CD4-positive, alpha-beta T cell treated with Interleukin-2 at 100 ng/mL for 4 hours (primary cell): ENCODE data around the gene DLG1.
"Not testable (repeated sequence)": the region's sequence is repeated elsewhere in the genome, so short reads cannot be mapped to it uniquely, and the experiment has no call there.

ENCODE experiments used
- DNase-seq: peaks from one replicate; pipeline ENCODE4 v3.0.0-alpha.2; 2020; ENCODE audit warnings: low spot score

Gene DLG1

DNA sequence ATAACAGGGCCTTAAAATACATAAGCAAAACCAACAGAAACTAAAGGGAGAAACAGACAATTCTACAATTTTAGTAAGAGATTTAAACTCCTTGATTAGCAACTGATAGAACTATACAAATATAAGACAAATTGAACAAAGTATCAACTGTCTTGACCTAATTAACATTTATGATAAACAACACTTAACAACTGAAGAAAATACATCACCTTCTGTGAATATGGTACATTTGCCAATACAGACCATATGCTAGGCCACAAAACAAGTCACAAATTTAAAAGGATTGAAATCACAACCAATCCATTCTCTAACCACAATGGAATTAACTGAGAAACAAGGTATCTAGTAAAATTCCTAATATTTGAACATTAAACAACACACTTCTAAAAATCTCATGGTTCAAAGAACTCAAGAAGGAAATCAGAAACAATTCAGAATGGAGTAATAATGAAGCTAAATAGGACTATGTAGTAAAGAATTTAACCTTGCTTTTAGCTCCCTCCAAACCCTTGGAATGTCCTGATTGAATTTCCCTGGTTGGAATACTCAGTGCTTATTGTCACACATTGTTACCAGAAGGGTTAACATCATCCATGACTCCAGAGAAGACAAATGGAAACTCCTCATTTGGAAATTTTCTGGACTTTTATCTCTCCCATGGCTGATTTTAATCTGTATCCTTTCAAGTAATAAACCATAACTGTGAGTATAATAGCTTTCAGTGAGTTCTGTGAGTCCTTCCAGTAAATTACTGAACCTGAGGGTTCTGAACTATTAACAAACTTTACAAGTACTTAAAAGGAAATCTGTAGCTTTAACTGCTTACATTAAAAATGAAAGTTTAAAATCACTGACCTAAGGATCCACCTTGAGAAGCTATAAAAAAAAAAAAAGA, 88.8 kb downstream of the DLG1 start:
- no peak for DNase-seq

DNA sequence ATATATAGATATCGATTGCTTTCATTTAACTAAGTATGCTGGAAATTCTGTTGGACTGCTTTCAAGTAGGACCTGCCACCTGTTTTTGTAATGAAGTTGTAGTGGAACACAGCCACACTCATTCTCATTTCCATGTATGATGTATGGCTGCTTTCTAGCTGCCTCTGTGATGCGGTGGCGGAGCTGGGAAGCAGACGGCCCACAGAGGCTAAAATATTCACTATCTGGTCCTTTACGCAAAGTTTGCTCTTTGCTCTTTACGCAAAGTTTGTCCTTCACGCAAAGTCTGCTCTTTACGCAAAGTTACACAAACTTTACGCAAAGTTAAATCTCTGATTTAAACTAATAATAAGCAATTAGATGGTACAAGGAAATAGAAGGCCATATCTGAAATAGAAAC, 91.5 kb downstream of the DLG1 start:
- DNase-seq, result no peak

DNA sequence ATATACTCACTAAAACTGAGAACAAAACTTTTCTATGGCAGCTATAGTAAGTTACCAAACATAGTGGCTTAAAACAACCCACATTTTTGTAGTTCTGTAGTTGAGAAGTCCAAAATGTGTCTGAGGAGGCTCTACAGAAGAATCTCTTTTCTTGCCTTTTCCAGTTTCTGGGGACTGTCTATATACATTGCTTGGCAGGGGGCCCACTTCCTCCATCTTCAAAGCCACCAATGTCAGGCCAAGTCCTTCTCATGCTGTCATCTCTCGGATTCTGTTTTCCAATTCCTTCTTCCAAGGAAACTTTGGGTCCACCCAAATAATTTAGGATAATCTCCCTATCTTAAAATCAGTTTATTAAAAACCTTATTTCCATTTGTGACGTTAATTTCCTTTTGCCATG, 92.7 kb downstream of the DLG1 start:
- no peak for DNase-seq

DNA sequence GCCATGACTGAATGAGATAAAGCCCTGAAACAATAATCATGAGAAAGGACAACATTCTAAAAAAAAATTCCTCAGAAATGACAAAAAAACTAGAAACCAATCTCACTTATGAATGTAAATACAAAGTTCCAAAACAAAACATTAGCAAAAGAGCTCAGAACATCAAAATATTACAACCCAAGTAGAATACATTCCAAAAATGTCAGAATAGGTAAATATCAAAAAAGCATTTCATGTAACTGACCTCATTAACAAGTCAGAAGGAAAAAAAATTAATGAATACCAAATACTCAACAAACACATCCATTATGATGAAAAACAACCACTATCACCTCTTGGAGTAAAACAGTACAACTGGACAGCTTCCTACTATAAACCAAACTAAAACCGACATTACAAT, 93.1 kb downstream of the DLG1 start:
- no peak for DNase-seq

DNA sequence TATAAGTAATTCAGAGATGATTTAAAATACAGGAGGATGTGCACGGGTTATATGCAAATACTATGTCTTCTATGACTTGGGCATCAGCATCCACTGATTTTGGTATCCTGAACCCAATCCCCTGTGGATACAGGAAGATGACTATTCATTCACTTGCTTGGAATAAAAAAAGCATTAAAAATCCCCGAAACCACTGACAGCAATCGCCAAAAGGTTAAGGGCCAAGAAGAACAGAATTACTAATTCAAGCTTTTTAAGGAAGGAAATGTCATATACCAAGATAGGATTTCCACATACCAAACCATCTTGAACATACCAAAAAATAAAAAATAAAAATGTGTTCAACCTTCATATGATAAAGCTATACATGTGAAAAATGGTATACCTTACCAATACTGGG, 93.7 kb downstream of the DLG1 start:
- no peak for DNase-seq

DNA sequence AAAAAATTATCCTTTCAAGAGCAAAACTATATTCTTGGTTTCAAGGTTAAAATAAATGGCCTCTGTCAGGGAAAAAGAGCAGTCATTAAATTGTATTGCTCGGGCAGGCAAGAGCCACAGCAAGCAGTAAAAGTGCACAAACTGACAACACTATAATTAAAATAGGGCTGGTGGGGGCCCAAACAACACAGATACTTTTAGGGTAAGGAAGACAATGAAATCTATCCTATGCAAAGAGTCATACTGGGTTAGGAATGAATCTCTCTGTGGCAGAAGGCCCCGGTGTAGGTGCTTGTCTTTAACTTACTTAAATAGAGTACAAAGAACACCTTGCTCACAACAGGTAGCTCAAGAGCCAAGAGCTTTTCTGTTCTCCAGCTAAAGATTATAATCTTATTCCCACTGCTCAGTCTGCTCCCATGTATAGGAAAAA, 94.7 kb downstream of the DLG1 start:
- no peak for DNase-seq

DNA sequence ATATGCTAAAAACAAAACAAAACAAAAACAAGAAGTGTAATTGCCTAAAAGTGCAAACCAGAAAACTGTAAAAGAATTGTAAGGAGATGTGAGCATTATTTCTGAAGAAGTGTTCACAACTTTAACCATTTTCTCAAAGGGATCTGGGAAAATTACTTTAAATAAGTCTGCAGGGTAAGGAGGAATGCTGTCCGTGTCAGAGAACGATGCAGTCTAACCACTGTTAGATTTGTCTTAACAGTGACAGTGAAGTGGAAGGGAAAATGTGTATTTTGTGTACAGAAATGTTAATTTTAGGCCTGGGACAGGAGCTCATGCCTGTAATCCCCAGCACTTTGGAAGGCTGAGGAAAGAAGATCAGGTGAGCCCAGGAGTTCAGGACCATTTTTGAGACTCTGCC, 95.7 kb downstream of the DLG1 start:
- no peak for DNase-seq

DNA sequence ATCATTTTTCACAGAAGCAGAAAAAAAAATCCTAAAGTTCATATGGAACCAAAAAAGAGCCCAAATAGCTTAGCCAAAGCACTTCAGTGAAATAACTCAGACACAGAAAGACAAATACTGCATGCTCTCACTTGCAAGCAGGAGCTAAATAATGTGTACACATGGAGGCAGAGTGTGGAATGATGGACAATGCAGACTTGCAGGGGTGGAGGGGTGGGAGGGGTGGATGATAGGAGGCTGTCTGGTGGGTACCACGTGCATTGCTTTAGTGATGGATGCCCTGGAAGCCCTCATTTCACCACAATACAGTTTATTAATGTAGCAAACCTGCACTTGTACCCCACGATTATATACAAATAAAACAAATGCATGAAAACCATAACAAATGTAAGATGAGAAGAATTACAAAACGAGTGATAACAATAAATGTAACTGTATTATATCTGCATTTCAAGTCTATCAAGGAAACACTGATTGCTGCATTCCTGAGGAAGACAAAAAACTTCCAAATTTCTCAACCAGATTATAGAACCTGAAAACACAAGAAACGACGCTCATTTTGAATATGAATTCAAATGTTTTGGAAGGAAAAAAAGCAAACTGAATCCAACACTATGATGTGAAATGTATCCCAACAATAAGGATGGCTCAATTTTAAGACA, 96.5 kb downstream of the DLG1 start:
- no peak for DNase-seq

DNA sequence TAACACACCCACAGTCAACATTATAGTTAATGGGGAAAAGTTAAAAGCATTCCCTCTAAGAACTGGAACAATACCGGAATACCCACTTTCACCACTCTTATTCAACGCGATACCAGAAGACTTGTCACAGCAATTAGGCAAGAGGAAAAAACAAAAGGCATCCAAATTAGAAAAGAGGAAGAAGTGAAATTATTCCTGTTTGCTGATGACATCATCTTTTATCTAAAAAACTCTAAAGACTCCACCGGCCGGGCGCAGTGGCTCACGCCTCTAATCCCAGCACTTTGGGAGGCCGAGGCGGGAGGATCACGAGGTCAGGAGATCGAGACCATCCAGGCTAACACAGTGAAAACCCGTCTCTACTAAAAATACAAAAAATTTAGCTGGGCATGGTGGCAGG, 97.6 kb downstream of the DLG1 start:
- DNase-seq, result not testable (repeated sequence)

DNA sequence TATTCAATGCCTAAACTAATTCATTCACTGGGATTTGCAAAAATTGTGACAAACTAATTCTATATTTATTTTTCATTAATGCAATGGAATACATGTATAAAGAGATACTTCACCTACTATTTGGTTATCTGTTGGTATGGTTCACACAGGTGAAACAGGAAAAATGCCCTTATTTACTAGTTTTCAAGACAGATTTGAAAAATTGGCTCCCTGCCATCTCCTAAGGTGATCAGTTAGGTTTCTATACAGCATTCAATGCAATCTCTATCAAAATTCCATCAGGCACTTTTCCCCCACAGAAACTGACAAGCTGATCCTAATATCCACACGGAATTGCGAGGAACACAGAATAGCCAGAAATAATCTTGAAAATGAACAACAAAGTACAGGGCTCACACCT, 101.1 kb downstream of the DLG1 start:
- DNase-seq, result no peak

DNA sequence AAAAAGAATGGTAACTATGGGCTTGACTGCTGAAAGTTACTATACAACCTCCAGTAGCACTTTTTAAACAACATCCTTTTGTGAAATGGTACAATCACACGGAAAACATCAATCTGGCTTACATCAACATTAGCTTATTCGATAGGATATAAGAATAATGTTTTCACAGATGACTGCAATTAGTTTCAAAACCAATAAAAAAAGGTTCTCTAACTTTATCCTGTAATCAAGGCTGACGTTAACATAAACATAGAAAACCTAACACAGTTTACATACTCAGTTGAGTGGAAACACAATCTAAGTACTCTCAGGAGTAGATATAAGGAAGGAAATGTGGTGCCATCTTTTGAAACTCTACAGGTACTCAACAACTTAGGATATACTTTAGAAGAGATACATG, 102.2 kb downstream of the DLG1 start:
- no peak for DNase-seq

DNA sequence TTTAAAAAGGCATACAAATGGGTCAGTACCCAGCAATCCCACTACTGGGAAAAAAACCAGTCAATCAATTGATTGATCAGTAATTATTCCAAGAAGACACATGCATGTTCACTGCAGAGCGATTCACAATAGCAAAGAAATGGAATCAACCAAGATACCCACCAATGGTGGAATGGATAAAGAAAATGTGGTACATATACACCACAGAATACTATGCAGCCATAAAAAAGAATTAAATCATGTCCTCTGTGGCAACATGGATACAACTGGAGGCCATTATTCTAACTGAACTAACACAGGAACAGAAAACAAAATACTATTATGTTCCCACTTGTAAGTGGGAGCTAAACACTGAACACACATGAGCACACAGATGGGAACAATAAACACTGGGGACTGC, 103.1 kb downstream of the DLG1 start:
- no peak for DNase-seq

DNA sequence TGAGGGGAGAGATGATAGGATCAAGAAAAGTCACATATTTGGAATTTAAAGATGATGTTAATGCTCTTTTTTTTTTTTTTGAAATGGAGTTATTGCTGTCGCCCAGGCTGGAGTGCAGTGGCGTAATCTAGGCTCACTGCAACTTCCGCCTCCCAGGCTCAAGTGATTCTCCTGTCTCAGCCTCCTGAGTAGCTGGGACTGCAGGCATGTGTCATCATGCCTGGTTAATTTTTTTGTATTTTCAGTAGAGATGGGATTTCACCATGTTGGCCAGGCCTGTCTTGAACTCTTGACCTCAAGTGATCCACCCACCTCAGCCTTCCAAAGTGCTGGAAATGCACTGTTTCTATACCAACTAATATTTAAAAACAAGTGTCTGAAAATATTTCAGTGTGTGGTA, 104.7 kb downstream of the DLG1 start:
- not testable (repeated sequence) for DNase-seq

DNA sequence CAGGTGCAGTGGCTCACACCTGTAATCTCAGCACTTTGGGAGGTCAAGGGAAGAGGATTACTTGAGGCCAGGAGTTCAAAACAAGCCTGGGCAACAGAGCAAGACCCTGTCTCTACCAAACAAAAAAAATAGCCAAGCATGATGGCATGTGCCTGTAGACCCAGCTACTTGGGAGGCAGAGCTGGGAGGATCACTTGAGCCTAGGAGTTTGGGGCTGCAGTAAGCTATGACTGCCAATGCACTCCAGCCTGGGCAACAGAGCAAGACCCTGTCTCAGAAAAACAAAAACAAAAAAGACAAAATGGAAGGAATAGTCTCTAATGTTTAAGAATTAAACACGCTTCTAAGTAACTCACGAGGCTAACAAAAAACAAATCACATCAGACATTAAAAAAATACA, 106.5 kb downstream of the DLG1 start:
- DNase-seq, result no peak

DNA sequence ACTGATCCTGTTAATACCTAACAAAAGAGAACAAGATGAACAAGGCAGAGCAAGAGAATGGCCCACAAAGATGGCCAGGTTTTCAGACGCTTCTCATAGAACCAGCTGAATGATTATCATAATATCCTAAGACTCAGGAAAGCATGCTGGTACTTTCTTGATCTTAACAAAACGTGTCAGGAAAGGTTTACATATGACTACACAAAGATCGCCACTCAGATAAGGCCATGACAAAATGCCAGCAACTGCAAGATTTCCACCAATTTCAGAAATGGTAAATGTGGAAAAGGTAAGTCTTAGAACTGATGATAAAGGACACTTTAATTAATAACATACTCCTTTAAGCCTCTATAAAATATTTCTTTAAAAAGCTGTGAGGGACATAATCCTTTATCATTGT, 108.8 kb downstream of the DLG1 start:
- DNase-seq, result no peak

DNA sequence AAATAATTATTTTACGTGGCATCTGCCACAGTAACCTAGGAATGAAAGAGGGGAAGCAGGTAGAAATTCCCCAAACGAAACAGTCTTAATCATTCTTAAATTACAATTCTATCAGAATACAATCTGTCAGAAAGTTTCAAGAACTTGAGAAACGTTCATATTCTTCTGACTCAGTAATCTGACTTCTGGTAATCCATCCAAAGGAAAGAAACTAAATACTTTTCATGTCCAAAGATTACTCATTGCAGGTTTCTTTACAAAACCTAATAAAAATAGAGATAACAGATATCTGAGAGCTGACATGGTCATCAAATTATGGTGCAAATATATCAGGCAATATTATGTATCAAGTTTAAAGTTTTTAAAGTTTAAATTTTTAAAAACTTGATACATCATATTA, 109.4 kb downstream of the DLG1 start:
- no peak for DNase-seq

DNA sequence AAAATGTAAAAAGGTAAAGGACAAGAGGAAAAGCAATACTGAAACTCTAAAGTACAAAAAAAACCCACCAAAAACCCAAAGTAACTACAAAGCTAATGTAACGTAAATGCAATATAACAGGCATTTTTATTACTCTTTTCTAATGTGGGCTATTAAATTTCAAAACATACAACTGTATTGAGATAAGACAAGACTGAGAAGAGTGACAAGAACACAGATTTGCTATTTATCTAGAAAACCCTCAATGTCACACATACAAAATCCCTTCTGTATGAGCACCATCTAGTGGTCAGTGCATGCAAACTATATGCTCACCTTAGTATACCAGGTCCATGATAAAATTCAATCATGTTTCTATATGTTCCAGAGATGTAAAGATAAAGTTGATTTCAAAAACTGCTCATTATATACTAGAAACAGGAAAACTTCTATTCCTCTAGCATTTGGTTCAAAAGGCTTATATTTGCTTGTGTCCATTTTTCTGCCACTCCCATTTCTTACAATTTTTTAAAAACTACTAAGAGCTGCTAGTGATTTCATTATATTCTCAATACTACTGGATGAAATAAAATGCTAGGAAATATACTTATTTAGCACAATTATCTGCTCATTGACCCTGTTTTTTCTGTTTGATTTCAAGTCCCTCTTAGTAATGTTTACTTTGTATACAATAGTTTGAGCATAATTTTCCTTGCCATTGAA, 111.4 kb downstream of the DLG1 start:
- DNase-seq, result peak; percentile 65

DNA sequence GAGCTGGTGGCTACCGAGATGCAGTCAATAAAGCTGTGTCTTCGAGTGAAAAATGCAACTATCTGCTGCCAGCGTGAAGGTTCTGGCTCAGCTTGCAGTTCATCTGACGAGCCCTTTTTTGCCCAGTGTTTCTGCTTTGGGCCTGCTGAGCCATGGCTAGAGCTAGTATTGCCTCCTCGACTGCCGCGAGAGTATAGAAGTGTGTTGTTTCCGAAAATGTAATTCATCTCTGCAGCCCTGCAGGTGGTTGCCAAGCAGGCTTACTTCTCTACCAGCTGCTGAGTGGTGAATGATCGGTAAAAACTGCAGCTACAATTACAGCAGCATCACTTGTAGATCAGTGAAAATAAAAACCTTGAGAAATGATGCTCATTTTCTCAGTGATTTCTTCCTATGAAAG, 114.8 kb downstream of the DLG1 start:
- DNase-seq, result no peak

DNA sequence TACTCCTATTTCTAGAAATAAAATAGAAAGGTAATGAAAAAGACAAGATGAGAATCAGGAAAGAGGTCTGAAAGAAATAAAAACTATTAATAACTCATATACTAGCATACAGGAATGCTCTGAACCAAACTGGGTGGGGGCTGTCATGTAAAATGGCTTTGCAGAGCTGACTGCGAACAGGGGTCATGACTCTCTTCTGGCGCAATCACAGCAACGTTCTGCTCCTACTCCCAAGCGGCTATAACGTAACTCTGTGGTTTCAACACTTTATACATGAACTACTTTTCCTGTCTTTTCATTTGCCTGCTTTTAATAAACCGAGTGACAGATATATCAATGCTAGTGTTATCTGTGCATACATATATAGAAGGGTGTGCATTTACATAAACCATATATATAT, 116.7 kb downstream of the DLG1 start:
- no peak for DNase-seq

DNA sequence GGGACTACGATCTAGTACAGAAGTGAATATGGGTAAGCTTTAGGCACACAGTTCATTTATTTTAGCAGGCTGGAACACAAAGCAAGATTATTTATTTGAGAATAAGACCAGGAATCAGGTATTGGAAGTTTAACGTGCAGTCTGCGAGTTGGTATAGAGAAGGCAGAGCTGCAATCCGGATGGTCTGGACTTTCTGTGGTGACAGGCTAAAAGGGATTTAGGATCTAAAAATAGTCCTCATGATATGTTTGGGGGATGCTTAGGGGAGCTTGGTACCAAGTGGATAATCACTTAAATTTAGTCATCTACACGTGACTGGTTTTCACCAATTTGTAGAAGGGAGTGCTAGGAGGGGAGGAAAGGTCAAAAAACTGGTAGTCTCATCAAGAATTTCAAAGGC, 119.4 kb downstream of the DLG1 start:
- no peak for DNase-seq

DNA sequence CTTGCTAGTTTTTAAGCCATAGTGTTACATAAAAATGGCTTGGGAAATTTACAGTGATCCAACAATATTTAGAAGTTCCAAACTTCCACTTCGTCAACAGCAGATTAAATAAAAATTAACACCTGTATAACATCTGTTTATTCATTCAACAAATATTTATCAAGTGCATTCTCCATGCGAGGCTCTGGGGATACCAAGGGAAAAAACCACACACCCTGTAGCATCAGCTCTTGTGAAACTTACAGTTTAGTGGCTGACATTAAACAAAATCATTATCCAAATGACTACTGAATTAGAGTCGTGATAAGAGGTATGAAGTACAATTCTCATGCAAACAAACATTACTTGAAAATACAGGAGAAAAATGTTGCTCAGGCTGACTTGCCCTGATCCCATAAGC, 122.9 kb downstream of the DLG1 start:
- no peak for DNase-seq

DNA sequence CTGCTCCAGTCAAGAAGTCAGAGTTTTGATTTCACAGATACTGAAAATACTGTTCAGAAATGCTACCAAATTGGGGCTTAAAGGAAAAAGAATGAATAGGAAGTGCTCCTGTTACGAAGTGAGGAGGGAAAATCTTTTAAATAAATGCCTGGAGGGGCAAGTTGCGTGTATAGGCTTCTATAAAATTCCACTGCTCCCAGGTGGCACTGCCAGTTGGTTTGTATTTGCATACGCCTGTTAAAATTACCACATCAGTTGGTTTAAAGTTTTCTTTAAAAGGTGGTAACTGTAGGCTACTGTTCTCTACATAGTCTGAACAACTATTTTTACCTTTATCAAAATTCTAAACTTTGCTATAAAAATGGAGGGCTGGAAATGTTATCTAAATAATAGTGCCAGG, 123.5 kb downstream of the DLG1 start:
- no peak for DNase-seq

DNA sequence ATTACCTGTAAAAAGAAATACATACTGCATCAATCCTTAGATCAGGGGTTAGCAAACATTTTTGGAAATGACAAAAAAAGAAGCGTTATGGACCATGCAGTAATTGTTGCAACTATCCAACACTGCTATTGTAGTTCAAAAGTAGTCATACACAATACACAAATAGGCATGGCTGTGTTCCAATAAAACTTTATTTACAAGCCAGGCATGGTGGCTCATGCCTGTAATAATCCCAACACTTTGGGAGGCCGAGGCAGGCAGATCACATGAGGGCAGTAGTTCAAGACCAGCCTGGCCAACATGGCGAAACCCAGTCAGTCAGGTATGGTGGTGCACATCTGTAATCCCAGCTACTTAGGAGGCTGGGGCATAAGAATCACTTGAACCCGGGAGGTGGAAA, 124.8 kb downstream of the DLG1 start:
- DNase-seq, result no peak
